ENCODE data around the gene GJD2. TPM values are rescaled to one million over a fixed set of nuclear protein-coding genes. Genes with fewer than 3 reads are reported as not detected.

Gene GJD2
- total RNA-seq (1 to 10 TPM in 3 of 9 donors, under 1 TPM in 2, not detected in 4; 0.33 to 3.5 (median 2.0) TPM), polyA plus RNA-seq (1 to 10 TPM; 1.1 to 9.1 (median 2.3) TPM)
- long read RNA-seq, donor 1: 0 reads
- long read RNA-seq, donor 2: 0 reads
- long read RNA-seq, donor 3: 0 reads
- long read RNA-seq, donor 4: 0 reads
- long read RNA-seq, donor 5: 0 reads
- long read RNA-seq, donor 6, partial matches to known transcripts: 0 of 1 reads
- long read RNA-seq, donor 6, other reads (novel, unspliced or antisense): 1 of 1 reads
- long read RNA-seq, donor 7: 0 reads
- long read RNA-seq, donor 8: 0 reads
- long read RNA-seq, donor 9: 0 reads
- long read RNA-seq, donor 10: 0 reads

DNA sequence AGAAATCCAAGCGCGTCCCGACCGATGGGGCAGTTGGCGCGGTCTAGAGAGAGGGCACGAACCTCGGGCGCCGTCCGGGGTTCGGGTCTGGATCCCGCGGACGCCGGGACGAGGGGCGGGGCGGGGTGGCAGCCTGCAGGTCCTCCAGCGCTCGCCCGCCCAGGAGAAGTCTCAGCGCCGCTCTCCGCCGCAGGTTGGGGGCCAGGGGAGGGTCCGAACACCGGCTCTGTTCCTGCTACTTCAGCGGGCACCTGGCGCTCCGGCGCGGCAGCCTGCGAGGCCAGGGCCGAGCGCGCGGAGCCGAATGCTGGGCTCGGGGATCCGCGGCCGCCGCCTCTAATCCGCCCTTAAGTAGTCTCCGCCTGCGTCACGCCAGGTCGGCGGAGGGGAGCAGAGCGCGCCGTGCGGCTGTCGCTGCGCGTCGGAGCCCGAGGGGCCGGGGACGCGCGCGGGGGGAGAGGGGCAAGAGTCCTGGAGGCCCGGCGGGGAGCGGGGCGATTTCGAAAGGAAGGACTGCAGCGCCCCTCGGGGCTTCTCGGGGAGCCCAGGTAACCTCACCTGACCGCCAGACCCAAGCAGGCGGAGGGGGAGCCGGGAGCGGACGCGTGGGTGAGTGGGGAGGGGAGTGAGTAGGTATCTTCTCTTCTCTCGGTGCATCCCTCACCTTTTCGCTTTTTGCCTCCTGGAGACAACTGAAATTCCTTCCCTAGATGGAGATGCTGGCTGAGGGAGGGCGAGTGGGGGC is at the start of gene GJD2:
TSS of gene GJD2 (minus strand) at position 325 of the 745 bp plus-strand sequence. CDS start 510 bp downstream, outside the sequence.
- peak in 2 of 7 donors; percentile 23 to 75 for DNase-seq
- Histone ChIP-seq H3K36me3 (replicated peaks in 1 of 2) (no peaks in the 10 kb centered on the region), H3K27me3 (peaks cover 33% of the 10 kb centered on the region), H3K4me1 (replicated peaks in 1 of 2) (peaks cover 0 to 8% of the 10 kb centered on the region in 2 donors), H3K4me3 (no peak within 1 kb of the TSS), H3K27ac (peak within 1 kb of the TSS in 1 of 5 donors; percentile 47), H3K9me3 (replicated peaks in 1 of 3) (no peaks in the 10 kb centered on the region)
- TF ChIP-seq, protein P1, sequence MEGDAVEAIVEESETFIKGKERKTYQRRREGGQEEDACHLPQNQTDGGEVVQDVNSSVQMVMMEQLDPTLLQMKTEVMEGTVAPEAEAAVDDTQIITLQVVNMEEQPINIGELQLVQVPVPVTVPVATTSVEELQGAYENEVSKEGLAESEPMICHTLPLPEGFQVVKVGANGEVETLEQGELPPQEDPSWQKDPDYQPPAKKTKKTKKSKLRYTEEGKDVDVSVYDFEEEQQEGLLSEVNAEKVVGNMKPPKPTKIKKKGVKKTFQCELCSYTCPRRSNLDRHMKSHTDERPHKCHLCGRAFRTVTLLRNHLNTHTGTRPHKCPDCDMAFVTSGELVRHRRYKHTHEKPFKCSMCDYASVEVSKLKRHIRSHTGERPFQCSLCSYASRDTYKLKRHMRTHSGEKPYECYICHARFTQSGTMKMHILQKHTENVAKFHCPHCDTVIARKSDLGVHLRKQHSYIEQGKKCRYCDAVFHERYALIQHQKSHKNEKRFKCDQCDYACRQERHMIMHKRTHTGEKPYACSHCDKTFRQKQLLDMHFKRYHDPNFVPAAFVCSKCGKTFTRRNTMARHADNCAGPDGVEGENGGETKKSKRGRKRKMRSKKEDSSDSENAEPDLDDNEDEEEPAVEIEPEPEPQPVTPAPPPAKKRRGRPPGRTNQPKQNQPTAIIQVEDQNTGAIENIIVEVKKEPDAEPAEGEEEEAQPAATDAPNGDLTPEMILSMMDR (IDR thresholded peaks at IDR 0.05): no peak
- TF ChIP-seq POLR2A (IDR thresholded peaks at IDR 0.05): peak in 1 of 2 donors; percentile 63
- intact Hi-C loops (cut with DNase I): no loop called here
- WGBS, 4 donors: 1 to 2% (median 2%) methylated on average over 25 to 81 of the region's 81 CpGs

DNA sequence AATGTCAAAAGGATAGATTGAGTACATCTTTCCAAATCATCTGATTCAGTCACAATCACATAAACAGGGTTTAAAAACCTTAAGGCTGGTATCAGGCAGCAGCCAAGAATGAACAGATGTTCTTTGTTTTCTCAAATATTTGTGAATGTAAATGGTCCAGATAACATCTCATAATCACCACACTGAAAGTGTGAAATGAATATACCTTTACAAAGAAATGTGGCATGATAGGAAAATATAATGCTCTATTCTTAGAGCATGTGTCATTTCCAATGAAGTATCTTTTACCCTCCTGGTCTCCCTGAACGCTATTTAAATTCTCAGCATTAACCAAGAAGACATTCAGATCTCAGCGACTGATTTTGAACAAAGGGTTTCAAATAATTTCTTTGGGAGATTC is 49.3 kb upstream of the GJD2 start:
- H3K36me3 ChIP-seq (replicated peaks in 1 of 2): no peaks in the 10 kb centered on the region
- no peak overlapping the region for H3K4me3 ChIP-seq
- H3K4me1 ChIP-seq (replicated peaks in 1 of 2): no peaks in the 10 kb centered on the region
- WGBS, 4 donors: 68 to 87% (median 75%) methylated on average over 2 of the region's 2 CpGs
- no peak overlapping the region for H3K27ac ChIP-seq
- H3K27me3 ChIP-seq: no peaks in the 10 kb centered on the region
- H3K9me3 ChIP-seq (replicated peaks in 1 of 3): no peaks in the 10 kb centered on the region
- no peak for DNase-seq
- TF ChIP-seq POLR2A (IDR thresholded peaks at IDR 0.05): no peak
- TF ChIP-seq, protein P1 (IDR thresholded peaks at IDR 0.05): no peak
- intact Hi-C loops (cut with DNase I): no loop called here

DNA sequence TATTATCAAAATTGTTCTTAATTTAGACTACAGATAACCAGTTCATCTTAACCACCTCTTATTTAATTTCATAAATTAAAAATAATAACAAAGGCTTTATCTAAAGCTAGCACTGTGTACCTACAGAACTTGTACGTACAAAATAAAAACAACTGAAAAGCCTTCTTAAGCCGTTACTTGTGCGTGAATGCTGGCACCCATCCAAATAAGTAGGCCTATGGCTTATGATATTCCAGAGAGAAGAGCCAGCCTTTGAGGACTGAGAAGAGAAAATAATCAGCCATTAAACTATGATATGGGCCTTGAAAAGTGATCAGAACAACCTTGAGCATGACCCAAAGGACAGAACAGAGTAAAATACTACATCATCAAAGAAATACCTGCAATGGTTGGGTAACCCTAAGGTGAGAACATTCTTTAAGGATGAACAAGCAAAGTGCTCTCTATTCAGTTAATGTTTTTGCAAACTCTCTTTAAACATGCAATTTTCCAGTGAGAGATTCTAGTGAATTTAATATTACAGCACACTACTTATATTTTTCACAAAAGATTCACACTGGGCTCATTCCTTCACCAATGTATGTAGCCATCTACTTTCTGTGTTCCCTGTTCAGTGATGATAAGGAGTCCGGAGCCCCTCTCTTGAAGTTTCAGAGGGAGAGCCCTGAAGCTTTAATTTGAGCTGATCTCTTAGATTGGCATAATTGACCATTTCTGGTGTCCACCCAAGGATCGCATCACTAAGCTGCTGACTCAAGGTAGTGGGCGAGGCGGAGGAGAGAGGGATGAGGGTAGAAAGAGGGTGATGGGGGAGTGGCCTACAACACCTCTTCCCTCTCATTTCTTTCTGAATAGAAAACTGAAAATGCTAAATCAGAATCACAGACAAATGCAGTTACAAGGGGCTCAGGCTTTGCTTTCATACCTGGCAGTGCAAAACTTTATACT is 48.3 kb upstream of the GJD2 start:
- H3K9me3 ChIP-seq (replicated peaks in 1 of 3): no peaks in the 10 kb centered on the region
- WGBS, 4 donors: 87 to 88% (median 88%) methylated on average over 7 of the region's 7 CpGs
- intact Hi-C loops (cut with DNase I): no loop called here
- H3K4me1 ChIP-seq (replicated peaks in 1 of 2): no peaks in the 10 kb centered on the region
- no peaks in the 10 kb centered on the region for H3K27me3 ChIP-seq
- no peak for TF ChIP-seq POLR2A (IDR thresholded peaks at IDR 0.05)
- TF ChIP-seq, protein P1 (IDR thresholded peaks at IDR 0.05): no peak
- H3K4me3 ChIP-seq: no peak overlapping the region
- H3K27ac ChIP-seq: no peak overlapping the region
- no peak for DNase-seq
- no peaks in the 10 kb centered on the region for H3K36me3 ChIP-seq (replicated peaks in 1 of 2)

DNA sequence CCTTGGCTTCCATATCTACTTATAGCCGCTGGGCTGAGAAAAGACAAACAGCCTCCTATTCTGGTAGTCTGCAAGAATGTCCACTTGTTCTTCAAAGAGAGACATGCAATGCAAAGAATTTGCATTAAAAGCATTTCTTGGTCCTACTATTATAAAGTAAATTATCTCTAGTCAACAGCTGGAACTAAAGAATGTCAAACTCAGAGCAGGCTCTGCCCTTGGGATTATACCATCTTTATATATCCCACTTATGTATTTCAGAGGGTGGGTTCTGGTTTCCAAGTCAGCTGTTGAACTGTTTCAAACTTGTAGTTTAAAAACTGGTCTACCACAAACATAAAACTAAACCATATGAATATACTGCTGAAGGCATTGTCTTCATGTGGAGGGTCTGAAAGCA is 47.6 kb upstream of the GJD2 start:
- Histone ChIP-seq H3K9me3 (replicated peaks in 1 of 3) (no peaks in the 10 kb centered on the region), H3K36me3 (replicated peaks in 1 of 2) (no peaks in the 10 kb centered on the region), H3K4me3 (no peak overlapping the region), H3K27me3 (no peaks in the 10 kb centered on the region), H3K4me1 (replicated peaks in 1 of 2) (no peaks in the 10 kb centered on the region), H3K27ac (no peak overlapping the region)
- no peak for DNase-seq
- intact Hi-C loops (cut with DNase I): no loop called here
- TF ChIP-seq, protein P1 (IDR thresholded peaks at IDR 0.05): no peak
- no peak for TF ChIP-seq POLR2A (IDR thresholded peaks at IDR 0.05)
- WGBS, 4 donors: 92 to 97% (median 95%) methylated on average over 1 of the region's 1 CpG

Data from adrenal gland (tissue), 19 donors.